NCI-H2029 treated with DMSO at 0.1 percent for 48 hours (cell line): ENCODE data around the gene TCP11X1.
"Not testable (repeated sequence)": the region's sequence is repeated elsewhere in the genome, so short reads cannot be mapped to it uniquely, and the experiment has no call there.

ENCODE experiments used
- DNase-seq: peaks from one replicate; lab custom pipeline; 2025; lab: John Stamatoyannopoulos, UW

Gene TCP11X1

DNA sequence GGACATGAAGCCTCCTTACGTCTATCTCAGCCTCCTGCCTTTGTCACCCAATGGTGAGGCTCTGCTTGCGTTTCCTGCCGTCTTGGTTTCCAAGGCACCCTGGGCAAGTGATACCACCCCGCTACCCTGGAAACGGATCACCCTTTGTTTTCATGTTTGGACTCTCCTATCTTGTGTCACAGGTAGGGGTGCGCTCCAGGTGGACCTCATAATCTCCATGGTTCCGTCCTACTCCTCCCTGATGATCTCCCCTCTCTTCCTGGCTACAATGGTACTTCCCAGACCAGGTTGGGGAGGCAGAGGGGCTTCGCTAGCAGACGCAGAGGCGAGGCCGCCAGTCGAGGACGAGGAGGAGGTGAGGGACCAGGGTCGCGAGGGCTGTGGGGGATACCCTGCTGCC is at the start of gene TCP11X1:
TCP11X1 (plus strand) TSS at position 316 of the 400 bp plus-strand sequence.
- DNase-seq, result not testable (repeated sequence)

DNA sequence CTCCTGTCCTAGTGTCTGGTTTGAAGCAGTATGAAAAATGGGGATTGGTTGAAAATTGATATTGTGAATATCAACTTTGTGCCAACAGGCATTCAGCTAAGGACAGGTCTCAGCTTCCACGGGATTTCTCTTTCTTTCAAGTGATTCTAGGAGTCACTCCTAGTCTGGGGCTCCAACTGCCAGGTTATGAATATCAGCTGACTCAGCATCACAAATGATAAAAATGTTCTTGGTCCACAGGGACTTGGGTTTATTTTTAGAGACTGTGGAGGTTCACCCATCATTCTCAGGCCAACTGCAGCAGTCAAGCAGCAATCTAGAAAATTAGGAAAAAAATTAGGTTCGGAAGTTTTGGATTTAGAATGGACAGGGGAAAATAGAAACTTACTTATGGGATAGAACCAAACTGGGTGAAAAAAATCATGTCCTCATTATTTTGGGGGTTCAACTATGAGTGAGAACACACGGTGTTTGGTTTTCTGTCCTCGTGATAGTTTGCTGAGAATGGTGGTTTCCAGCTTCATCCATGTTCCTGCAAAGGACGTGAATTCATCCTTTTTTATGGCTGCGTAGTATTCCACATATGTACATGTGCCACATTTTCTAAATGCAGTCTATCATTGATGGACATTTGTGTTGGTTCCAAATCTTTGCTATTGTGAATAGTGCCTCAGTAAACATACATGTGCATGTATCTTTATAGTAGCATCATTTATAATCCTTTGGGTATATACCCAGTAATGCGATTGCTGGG is 29.0 kb upstream of the TCP11X1 start:
- no peak for DNase-seq

DNA sequence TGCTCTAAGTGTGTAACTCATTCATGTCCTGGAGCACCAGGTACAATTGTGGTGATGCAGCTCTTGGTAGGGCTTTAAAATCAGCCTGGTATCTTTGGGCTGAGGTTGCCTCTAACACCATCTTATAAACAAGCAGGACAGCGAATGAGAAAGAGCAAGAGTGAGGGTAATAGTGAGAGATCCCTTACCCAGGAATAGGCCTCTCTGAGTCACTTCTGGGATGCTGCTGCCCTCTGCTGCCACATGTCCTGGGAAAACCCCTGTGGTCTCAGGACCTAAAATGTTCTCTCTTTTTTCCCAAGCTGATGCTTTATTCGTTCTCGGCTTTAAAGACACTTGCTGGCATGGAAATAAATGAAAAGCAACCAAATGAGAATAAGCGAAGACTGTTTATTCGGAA is 7.2 kb upstream of the TCP11X1 start:
- not testable (repeated sequence) for DNase-seq

DNA sequence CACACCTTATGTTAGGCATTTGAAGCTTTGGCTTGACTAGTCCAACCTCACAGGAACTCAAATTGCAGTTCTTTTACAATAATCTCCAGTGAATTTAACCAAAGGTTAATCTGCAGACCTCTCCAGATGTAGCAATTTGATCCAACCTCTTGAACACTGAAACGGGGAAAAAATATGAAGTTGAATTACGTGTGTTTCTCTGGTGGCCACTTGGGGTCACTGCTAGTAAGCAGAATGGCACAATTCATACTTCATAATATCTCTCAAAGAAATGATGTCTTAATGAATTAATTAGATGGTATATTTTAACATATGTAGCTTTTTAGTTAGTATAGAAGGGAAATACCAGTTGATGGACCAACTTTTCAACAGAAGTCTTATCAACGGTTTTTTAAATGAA is 1.4 kb downstream of the TCP11X1 start:
- not testable (repeated sequence) for DNase-seq

DNA sequence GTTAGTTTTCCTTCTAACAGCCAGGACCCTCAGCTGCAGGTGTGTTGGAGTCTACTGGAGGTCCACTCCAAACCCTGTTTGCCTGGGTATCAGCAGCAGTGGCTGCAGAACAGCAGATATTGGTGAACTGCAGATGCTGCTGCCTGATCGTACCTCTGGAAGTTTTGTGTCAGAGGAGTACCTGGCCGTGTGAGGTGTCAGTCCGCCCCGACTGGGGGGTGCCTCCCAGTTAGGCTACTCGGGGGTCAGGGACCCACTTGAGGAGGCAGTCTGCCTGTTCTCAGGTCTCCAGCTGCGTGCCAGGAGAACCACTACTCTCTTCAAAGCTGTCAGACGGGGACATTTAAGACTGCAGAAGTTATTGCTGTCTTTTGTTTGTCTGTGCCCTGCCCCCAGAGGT is 20.6 kb downstream of the TCP11X1 start:
- not testable (repeated sequence) for DNase-seq

DNA sequence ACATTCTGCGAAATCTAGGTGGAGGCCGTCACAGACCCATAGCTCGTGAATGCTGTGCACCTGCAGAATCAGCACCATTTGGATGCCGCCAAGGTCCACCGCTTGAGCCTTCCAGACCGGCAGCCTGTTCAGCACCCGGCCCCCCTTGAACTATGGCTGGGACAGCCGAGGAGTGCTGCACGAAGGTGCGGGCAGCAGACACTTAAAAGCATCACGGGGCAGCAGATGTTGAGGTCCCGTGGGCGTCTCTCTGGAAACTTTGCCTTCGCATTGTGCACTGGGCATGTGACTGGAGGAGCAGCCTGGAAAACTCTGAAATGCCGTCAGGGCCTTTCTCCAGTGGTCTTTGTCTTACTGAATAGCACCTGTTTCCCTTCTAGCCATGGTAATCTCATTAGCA is 25.2 kb downstream of the TCP11X1 start:
- DNase-seq, result not testable (repeated sequence)

DNA sequence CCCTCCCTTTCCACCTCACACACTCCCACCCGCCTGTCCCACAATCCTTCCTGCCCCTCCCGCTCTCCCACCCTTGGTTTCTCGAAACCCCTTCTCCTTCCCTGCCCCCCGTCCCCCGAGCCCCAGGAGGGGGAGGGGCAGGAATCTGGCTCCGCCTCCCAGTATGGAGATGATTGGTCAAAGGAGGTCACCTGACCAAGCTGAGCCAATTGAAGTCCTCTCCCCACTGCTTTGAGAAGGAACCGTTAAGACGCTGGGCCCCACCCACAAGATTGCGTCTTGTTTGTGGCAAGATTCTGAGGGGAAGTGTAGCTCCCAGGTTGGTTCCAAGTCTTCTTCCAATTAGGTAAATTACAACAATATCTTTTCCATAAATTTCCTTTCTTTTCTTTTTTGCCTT is 31.8 kb downstream of the TCP11X1 start, which contains the start of gene NXF2:
NXF2 (plus strand) TSS at position 275 of the 400 bp plus-strand sequence. CDS start 59,912 bp downstream, outside the sequence.
- not testable (repeated sequence) for DNase-seq

DNA sequence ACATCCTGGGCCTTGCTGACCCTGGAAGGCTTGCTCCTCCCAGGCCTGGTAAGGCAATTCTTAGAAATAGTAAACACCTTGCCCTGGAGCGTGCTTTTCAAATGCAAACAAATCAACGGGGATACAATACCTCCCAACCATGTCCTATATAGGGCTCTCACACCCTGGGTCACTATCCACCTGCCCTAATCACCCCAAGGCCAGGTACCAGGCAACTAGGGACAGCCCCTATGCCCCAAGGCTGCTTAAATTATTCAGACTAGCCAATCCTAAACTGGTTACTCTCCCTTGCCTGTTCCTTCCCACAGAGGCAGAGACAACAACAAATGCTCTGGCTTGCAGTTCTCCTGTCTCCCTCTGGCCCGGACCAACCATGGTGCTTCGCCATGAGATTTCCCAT is 57.1 kb downstream of the TCP11X1 start:
- not testable (repeated sequence) for DNase-seq
